ENCODE results near the gene COL5A2.

The COL5A2 gene

DNA sequence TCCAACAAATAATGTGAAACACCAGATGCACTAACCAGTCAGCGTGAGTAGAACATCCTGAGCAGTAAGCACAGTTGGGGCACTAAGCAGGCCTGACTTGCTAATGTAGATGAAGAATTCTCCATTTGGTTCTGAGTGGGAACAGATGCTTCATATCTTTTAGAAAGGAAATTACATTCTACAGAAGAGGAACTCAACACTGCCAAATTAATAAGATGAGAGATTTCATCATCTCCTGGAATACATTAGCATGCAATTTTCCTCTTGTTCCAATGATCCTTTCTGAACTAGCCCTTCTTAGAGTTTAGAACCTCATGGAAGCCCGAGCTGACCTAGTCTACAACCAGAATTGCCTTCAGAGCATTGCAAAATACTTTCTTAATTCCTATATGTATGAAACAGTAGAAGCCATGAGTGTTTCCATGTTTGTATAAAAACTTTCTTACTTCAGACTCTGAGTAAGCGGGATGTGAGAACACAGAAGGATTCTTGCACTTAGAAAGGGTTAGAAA is 34.8 kb downstream of the COL5A2 start:
- no peak for DNase-seq

DNA sequence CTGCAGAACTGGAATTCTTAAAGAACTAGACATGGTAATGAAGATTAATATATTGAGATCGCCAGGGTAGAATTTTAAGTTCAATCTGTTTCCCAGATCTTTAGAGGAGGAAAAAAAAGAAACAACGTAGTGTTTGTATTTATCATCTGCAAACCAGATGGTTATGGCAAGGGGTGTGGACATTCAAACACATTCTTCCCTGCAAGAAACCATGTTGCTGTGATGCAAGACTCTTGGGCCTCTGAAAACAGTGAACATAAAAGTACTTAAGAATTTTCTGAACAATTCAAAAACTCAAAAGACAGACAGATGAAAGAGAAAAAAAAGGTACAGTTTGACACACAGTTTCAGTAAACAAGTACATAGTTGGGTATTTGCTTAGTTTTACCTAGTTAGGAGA is 35.6 kb downstream of the COL5A2 start:
- DNase-seq = no peak

DNA sequence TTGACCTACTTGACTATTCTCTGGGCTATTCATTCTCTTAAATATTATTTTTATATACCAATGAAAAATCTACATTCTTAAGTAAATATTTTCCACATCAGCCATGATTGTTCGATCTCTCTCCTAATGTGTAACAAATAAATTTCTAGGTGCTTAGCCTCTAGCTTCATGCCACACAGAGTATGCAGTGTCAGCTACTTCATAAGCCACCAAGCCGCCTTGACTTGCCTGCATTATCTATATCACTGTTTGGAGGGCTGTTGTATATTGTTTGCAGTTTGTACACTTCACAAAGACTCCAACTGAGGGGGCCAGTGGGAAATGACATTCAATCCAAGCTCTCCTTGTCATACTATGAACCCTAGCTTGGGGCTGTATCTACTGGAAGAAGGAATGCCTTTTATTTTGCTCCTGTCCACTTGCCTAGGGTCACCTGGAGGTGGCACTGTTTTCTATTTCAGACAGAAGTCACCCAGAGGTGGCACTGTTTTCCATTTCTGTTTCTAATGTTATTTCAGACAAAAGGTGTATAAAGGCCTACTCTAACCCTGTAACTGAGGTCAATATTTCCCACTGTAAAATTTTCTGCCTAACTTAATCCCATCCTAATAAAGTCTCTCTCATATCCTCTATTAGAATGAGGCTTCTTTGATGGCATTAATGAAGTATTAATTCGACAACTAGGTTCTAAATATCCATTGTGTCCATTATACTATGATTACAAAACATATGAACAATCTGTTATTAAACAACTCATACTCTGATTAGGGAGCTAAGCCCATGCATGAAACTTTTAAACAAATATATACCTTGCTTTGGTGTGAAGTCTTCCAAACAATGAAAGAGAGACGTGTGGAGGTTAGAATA is 36.4 kb downstream of the COL5A2 start:
- DNase-seq = peak; percentile 66

DNA sequence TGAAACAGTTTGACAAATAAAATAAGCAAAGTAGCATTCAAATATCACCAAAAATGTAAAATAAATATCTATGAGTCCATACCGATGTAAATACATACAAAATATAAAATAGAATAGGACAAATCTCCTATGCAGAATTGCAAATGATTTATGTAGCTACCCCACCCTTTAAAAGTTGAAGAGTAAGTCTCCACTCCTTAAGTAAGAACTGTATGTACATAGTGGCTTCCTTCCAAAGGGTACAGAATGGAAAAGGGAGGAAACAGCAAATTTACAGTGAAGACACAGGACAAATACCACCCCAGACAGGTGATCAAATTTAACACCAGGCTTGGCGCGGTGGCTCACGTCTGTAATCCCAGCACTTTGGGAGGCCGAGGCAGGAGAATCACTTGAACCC is 40.8 kb downstream of the COL5A2 start:
- DNase-seq = no peak

DNA sequence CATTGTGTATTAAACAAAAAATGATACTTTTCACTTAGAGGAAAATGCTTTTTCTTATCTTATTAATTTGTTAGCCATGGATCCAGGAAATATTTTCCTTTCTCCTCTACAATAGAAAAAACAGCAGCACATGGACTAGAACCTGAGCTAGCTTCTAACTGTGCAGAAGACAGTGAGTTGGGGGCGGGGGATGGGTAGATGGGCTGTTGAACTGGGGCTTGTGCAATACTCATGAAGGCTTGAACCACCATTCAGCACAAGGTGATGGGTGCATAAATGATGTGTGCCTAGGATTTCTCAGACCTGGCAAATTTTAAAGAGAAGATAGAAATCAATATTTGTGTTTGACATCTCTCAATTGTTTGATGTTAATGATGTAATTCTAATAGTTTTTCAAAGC is 42.0 kb downstream of the COL5A2 start:
- DNase-seq = no peak

DNA sequence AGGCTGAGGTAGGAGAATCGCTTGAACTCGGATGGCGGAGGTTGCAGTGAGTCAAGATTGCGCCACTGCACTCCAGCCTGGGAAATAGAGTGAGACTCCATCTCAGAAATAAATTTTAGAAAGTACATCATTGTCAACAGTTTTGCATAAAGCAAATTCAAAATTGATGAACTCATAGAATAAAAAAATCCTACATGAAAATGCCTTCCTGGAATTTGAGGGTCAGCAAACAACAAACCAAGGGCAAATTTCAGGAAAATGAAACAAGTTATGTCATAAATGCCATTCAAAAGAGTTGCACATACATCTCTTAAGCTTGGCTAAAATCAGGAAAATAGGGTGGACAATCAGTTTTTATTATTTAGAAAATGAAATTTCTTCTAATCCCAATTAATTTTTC is 45.1 kb downstream of the COL5A2 start:
- no peak for DNase-seq

- no peak for DNase-seq
Observed at GRCh38 chr2:189131991-189132390, 47.6 kb downstream of the COL5A2 start.

GRCh38 chr2:189129971-189130370 is 49.6 kb downstream of the COL5A2 start:
- DNase-seq = peak; percentile 67

DNA sequence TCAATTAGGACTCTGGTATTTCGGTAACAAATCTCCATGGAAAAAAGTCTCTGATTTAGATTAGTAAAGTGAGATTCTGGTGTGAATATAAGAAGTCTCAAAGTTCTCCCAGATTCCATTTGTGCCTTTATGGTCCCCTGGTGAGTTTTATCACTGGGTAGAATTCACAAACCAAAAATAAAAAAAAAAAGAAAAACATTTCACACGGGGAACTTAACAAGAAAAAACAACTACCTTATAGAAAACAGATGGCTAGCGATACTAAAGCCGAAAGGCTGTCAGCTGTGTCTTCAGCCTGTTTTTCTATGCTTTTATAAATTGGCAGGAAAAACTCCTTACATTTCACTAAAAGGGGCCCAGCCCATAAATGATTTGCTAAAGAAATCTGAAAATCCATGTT is 50.6 kb downstream of the COL5A2 start:
- no peak for DNase-seq

GRCh38 chr2:189127756-189128155 is 51.8 kb downstream of the COL5A2 start:
- DNase-seq = no peak

- no peak for DNase-seq
Observed at GRCh38 chr2:189125195-189125594, 54.4 kb downstream of the COL5A2 start.

DNA sequence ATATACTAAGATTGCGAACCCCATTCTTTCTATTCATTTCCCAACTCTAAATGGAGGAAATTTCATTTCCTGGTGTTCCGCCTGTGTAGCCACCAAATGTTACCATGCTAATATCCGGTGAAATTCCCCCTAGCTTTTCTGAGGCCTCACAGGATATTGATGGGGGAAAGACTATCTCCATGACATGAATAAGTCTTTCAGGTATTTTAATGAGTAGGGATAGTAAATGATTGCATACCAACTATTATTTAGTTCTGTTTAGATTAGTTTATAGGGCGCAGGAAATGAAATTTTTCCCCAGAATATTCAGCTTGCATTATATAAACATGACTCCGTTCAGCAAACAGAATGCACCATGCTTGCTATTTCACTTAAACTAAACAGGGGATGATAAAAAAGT is 55.4 kb downstream of the COL5A2 start:
- DNase-seq = no peak

- DNase-seq = no peak
Observed at GRCh38 chr2:189118386-189118785, 61.2 kb downstream of the COL5A2 start.

GRCh38 chr2:189116979-189117378 is 62.6 kb downstream of the COL5A2 start:
- DNase-seq = no peak

- DNase-seq = no peak
Observed at GRCh38 chr2:189116087-189116486, 63.5 kb downstream of the COL5A2 start.

DNA sequence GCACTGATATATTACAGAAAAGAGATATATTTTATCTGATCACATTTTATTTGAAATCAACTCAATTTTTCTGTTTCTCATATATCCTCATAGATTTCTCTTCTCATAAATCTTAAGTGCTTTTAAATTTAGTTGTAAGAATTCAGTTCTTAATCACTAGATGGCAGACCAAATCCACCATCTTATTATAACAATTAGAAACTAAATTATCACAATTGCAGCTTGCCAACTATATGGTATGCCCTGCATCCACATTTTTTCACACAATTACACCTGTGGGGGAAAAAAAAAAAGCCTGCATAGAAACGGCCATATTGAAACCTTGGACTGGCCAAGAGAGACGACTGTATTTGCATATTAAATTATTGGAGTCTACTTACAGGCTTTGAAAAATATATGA is 64.4 kb downstream of the COL5A2 start:
- peak; percentile 43 for DNase-seq

- DNase-seq = no peak
Observed at GRCh38 chr2:189113963-189114362, 65.6 kb downstream of the COL5A2 start.

- DNase-seq = no peak
Observed at GRCh38 chr2:189111063-189111715, 68.4 kb downstream of the COL5A2 start.

- DNase-seq = peak; percentile 88
Observed at GRCh38 chr2:189109921-189110397, 69.6 kb downstream of the COL5A2 start.

GRCh38 chr2:189104934-189105333 is 74.6 kb downstream of the COL5A2 start:
- no peak for DNase-seq

GRCh38 chr2:189102735-189103134 is 76.8 kb downstream of the COL5A2 start:
- no peak for DNase-seq

- no peak for DNase-seq
Observed at GRCh38 chr2:189097934-189098333, 81.6 kb downstream of the COL5A2 start.

- DNase-seq = peak; percentile 84
Observed at GRCh38 chr2:189096769-189097447, 82.7 kb downstream of the COL5A2 start.

GRCh38 chr2:189095101-189095500 is 84.5 kb downstream of the COL5A2 start:
- DNase-seq = no peak

All from kidney glomerular epithelial cell (primary cell).